Middle frontal gyrus (tissue), 1 donor: ENCODE results near the gene C16orf87.
"Not testable (repeated sequence)": the region's sequence is repeated elsewhere in the genome, so short reads cannot be mapped to it uniquely, and the experiment has no call there.

Experiments
- DNase-seq: peaks from one replicate; pipeline ENCODE4 v3.0.0-alpha.2; 2015; ENCODE audit warnings: low spot score; ENCODE audit errors: extremely low spot score

Gene C16orf87, protein sequence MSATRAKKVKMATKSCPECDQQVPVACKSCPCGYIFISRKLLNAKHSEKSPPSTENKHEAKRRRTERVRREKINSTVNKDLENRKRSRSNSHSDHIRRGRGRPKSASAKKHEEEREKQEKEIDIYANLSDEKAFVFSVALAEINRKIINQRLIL

GRCh38 chr16:46830902-46831647, at the start of gene C16orf87:
Gene C16orf87, minus strand, starts transcription at chr16:46831180. Its CDS starts 31 bp downstream, at chr16:46831149.
- DNase-seq, result peak; percentile 86

GRCh38 chr16:46875243-46875642, 44.3 kb upstream of the C16orf87 start:
- DNase-seq, result no peak

DNA sequence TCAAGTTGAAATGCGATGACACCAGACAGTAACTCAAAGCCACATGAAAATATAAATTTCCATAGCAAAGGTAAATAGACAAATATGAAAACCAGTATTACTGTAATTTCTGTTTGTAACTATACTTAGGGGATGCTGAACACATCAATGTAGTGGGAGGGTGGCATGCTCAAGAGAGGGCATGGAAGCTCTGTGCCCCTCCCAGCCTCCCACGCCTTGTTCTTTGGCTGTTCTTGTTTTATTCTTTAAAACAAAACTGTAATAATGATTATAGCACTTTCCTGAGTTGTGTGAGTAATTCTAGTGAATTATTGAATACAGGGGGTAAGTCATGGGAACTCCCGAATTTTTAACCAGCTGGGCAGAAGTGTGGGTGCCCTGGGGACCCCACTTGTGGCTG, 42.2 kb upstream of the C16orf87 start:
- DNase-seq, result no peak

GRCh38 chr16:46871597-46871996, 40.6 kb upstream of the C16orf87 start:
- no peak for DNase-seq

DNA sequence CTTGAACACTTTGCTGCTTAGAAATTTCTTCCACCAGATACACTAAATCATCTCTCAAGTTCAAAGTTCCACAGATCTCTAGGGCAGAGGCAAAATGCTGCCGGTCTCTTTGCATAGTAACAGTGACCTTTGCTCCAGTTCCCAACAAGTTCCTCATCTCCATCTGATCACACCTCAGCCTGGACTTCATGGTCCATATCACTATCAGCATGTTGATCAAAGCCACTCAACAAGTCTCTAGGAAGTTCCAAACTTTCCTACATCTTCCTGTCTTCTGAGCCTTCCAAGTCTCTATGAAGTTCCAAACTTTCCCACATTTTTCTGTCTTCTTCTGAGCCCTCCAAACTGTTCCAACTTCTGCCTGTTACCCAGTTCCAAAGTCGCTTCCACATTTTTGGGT, 37.9 kb upstream of the C16orf87 start:
- DNase-seq, result not testable (repeated sequence)

DNA sequence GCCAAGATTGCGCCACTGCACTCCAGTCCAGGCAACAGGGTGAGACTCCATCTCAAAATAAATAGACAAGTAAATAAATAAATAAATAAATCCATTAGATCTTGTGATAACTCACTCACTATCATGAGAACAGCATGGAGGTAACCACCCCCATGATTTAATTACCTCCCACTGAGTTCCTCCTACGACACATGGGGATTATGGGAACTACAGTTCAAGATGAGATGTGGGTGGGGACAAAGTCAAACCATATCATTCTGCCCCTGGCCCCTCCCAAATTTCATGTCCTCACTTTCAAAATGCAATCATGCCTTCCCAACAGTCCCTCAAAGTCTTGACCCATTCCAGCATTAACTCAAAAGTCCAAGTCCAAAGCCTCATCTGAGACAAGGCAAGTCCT, 36.5 kb upstream of the C16orf87 start:
- not testable (repeated sequence) for DNase-seq

- no peak for DNase-seq
Observed at GRCh38 chr16:46866286-46866685, 35.3 kb upstream of the C16orf87 start.

DNA sequence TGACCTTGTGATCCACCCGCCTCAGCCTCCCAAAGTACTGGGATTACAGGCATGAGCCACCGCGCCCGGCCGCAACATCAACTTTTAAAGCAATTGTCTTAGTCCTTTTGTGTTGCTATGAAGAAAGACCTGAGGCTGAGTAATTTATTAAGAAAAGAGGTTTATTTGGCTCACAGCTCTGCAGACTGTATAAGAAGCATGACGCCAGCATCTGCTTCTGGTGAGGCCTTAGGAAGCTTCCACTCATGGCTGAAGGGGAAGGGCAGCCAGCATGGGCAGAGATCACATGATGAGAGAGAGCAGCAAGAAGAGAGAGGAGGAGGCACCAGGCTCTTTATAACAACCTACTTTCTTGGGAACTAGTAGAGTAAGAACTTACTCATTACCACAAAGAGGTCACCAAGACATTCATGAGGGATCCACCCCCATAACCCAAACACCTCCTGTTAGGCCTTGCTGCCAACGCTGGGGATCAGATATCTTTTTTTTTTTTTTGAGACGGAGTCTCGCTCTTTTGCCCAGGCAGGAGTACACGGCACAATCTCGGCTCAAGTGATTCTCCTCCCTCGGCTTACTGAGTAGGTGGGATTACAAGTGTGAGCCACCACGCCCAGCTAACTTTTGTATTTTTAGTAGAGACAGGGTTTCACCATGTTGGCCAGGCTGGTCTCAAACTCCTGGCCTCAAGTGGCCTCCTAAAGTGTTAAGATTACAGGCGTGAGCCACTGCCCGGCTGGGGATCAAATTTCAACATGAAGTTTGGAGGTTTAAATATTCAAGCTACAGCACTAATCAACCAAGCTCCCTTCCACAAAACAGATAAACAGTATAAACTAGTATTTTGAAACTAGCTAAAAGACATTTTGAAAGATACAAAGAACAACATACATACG, 31.8 kb upstream of the C16orf87 start:
- no peak for DNase-seq

GRCh38 chr16:46859719-46860152, 28.8 kb upstream of the C16orf87 start:
- DNase-seq, result no peak

GRCh38 chr16:46858151-46858550, 27.2 kb upstream of the C16orf87 start:
- no peak for DNase-seq

- peak; percentile 73 for DNase-seq
Observed at GRCh38 chr16:46857368-46857945, 26.5 kb upstream of the C16orf87 start.

DNA sequence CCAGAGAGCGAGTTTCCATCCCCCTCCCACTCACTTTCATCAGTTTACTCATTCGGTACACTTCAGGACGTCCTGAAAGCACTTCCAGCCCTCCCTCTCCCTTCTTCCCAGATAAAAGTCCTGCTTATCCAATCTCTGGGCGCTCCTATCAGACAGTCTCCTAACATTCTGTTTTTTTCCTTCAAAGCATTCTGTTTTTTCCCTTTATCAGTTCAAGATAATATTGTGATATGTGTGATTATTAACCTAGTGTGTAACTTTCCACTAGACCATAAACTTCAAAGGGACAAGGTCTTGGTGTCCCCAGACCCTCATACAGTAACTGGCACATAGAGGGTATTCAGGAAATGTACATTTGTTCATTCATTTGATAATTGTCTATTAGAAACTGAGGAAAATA, 24.4 kb upstream of the C16orf87 start:
- no peak for DNase-seq

- DNase-seq, result no peak
Observed at GRCh38 chr16:46854846-46855245, 23.9 kb upstream of the C16orf87 start.

DNA sequence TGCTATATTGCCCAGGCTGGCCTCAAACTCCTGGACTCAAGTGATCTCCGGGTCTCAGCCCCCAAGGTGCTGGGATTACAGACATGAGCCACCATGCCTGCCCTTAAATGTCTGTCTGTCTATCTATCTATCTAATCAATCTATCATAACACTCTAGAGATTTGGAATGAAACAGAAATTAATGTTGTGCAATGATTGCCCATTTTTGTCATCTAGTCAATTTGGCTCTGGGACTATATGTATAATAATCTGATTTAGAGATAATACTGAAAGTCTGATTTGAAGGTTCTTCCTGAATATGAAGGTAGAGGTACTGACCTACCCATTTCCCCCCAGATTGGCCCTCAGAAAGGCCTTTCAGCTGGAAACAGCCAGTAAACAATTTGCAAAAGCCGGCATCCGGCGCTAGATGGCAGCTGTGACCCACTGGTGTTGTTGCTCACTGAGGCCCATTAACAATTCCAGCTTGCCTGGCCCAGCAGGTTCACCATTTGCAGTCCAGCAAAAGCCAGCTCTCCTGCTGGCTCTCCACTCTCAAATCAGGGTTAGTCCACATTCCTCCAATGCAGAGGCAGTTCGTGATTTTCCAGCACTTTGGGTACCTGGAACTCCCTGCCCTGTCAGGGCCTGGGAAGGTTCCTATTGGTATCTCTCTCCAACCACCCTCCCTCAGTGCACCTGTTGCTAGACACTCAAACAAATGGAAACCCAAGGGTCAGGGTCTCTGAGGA, 22.9 kb upstream of the C16orf87 start:
- DNase-seq, result peak; percentile 70

- DNase-seq, result no peak
Observed at GRCh38 chr16:46852130-46852529, 21.1 kb upstream of the C16orf87 start.

DNA sequence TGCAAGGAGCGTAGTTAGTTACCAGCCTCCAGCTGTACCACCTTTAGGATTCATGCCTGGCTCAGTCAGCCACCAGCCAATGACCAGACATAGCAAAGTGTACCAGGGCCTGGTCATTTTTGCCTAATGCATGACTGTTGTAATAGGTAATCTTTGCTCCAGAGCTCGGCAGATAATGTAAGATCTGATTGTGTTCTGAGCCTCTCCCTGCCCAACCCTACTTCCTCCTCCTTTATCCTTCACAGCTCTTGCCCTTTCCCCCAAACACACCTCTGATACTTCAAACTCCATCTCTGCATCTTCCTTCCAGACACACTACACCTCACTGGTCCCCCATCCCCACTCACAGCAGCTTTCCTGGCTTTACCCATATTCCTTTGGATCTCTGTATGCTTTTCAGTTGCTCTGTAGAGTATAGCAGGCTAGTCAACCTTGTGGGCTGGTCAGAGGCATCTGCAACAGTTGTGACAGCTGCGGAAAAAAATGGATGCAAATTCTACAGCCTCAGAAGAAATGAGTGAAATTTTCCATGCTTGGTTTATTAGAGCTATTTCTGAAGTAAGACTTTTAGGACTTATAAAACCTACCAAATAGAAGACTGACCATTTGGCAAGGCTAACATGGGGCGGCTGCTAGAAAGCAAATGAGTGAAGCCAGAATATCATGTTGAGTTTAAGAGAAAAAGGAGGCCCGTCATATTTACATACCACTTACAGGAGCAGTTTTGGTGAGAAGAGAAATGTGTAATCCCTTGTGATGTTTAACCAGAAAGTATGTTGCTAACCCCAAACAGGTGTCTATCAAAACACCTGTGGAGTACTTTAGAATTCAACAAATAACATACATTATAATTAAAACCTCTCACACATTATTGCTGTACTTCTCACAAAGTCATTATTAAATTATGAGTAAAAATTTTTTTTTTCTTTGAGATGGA, 19.9 kb upstream of the C16orf87 start:
- no peak for DNase-seq

GRCh38 chr16:46848768-46849764, 18.1 kb upstream of the C16orf87 start:
- DNase-seq, result no peak

- no peak for DNase-seq
Observed at GRCh38 chr16:46845952-46846351, 15.0 kb upstream of the C16orf87 start.

DNA sequence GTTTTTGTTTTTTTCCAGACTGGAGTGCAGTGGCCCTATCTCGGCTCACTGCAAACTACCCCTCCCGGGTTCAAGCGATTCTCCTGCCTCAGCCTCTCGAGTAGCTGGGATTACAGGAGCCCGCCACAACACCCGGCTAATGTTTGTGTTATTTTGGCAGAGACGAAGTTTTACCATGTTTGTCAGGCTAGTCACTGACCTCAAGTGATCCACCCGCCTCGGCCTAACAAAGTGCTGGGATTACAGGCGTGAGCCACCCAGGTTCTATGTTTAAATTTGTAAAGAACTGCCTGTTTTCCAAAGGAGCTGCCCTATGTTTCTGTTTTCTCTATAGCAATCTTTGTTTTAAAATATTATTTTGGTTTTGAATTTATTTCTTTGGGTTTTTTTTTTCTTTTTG, 13.8 kb upstream of the C16orf87 start:
- DNase-seq, result no peak
